Measurements from ENCODE around the gene CDK19.

CDK19 gene

DNA sequence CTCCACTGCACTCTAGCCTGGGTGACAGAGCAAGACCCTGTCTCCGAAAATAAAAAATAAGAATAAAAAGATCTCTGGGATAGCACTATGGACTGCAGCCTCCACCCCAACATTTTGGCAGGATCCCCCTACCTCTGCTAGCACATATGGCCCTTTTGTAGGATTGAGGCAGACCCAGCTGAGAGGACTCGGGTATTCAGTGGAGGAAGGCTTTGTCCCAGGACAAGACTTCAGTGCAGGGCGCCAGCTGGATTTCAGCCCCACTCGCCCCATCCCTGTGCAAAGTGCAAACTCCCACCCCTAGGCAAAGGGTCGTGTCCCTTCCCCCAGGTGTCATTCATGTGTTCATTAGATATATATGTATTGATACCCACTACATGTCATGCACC lies 254.3 kb downstream of the CDK19 start:
- no peak for DNase-seq (ENCODE audit: low read depth)
- no peak for TF ChIP-seq POLR2A (IDR thresholded peaks at IDR 0.05; ENCODE audit: extremely low read depth, insufficient read length)
- no peak for TF ChIP-seq MYC (IDR thresholded peaks at IDR 0.05; ENCODE audit: low read depth, low read length)
- TF ChIP-seq, protein P1, sequence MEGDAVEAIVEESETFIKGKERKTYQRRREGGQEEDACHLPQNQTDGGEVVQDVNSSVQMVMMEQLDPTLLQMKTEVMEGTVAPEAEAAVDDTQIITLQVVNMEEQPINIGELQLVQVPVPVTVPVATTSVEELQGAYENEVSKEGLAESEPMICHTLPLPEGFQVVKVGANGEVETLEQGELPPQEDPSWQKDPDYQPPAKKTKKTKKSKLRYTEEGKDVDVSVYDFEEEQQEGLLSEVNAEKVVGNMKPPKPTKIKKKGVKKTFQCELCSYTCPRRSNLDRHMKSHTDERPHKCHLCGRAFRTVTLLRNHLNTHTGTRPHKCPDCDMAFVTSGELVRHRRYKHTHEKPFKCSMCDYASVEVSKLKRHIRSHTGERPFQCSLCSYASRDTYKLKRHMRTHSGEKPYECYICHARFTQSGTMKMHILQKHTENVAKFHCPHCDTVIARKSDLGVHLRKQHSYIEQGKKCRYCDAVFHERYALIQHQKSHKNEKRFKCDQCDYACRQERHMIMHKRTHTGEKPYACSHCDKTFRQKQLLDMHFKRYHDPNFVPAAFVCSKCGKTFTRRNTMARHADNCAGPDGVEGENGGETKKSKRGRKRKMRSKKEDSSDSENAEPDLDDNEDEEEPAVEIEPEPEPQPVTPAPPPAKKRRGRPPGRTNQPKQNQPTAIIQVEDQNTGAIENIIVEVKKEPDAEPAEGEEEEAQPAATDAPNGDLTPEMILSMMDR (IDR thresholded peaks at IDR 0.05; ENCODE audit: low read depth, low read length), result no peak
- TF ChIP-seq, protein P2, sequence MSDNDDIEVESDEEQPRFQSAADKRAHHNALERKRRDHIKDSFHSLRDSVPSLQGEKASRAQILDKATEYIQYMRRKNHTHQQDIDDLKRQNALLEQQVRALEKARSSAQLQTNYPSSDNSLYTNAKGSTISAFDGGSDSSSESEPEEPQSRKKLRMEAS (IDR thresholded peaks at IDR 0.05; ENCODE audit: low read depth, low read length), result no peak
- H3K4me3 ChIP-seq (ENCODE audit: low read depth, low read length), result no peak overlapping the region

DNA sequence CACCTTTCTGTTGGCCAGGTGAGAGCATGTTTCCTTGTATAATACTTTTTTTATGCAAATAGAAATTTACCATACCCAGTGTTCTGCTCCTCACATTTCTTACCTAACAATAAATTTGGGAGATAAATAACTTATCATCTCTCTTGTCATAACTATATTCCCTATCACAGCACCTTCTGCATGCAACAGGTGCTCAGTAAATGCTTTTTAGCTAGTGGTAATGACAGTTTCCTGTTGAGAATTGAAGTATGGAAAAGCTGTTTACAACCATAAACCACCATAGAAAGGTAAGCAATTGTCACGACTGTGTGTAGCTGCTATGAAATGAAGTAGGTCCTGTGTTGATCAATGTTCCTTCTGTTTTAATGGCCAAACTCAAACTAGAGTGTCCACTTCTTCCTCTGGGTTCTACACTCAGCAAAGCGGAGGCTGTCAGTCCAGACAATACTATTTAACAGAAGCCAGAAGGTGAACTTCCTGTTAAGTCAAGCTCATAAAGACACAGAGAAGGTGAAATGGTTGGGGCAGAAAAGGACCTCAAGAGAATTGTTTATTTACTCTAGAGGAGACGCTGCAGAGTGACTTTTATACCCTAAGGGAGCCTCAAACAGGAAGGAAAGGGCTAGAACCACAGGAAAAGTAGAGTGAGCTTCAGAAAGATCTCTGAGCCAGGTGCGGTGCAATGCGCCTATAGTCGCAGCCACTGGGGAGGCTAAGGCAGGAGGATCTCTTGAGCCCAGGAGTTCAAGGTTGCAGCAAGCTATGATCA lies 254.8 kb downstream of the CDK19 start:
- TF ChIP-seq POLR2A (IDR thresholded peaks at IDR 0.05; ENCODE audit: extremely low read depth, insufficient read length) (no peak), MYC (IDR thresholded peaks at IDR 0.05; ENCODE audit: low read depth, low read length) (no peak)
- TF ChIP-seq, protein P1 (IDR thresholded peaks at IDR 0.05; ENCODE audit: low read depth, low read length), result no peak
- TF ChIP-seq, protein P2 (IDR thresholded peaks at IDR 0.05; ENCODE audit: low read depth, low read length), result no peak
- DNase-seq (ENCODE audit: low read depth), result peak; percentile 21
- no peak overlapping the region for H3K4me3 ChIP-seq (ENCODE audit: low read depth, low read length)

All from NB4 (cell line).